Islet of Langerhans (tissue), 1 donor: ENCODE data around the gene PALLD.
"Not testable (repeated sequence)": the region's sequence is repeated elsewhere in the genome, so short reads cannot be mapped to it uniquely, and the experiment has no call there.

Experiments used
- FAIRE-seq: peaks from one replicate; lab custom pipeline; 2011; peaks lifted over from hg19 to GRCh38; lab: Jason Lieb, UNC

The PALLD gene

DNA sequence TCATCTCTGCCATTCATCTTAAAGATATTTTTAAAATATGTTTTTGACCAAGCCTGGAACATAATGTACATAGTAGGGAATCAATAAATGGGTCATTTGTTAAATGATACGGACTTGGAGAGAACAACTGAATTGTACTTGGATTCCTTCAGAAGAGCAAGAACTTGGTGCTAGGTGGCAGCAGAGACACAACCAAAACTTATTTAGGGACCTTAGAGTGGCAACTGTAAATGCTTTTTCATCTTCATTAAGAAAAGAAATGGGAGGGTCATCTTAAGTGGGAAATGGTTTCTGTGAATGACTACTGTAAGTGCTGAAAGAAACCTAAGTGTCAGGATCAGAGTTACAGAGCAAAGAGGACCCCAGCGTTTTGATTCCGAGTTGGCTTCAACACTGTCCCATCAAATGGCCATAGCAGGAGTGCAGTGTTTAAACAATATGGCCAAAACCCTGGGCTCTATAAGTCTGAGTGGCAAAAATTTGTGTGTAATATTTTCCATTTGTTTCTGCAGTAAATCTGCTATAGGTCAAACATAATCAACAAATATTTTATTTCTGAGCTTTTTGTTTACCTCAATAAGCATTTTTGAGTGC, 213.6 kb downstream of the PALLD start:
- peak; percentile 97 for FAIRE-seq

DNA sequence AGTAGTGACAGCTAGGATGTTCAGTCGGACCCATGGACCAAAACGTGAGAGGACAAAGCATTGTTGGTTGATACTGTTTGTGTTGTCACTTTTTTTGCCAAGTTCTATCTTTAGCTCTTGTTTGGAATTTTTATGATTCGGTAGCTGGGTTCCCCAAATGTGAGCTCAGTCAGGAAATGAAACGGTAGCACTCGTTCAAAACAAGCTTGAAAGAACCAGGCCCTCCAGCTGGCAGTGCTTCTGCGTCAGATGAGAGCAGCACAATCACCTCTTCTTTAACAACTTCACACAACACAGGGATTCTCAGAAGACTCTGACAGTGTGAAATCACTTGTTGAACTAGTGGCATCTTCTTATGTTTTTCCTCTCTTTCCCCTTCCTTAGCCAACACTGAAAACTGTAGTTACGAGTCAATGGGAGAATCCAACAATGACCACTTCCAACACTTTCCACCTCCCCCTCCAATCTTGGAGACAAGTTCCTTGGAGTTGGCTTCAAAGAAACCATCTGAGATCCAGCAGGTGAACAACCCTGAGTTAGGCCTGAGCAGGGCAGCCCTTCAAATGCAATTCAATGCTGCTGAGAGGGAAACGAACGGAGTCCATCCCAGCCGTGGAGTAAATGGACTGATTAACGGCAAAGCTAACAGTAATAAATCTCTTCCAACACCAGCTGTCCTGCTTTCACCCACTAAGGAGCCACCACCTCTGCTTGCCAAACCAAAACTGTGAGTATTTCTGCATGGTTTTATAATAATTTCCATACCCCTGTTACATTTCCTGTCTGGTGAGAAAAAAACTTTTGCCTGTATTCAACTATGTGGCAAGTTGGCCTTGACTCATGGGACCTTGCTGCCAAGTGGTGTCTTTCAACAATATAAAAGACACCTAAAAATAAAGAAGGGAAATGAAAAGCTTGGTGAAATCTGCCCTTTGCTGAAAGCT, 214.6 kb downstream of the PALLD start:
- FAIRE-seq, result no peak

GRCh38 chr4:168712316-168712890, 215.6 kb downstream of the PALLD start:
- no peak for FAIRE-seq

GRCh38 chr4:168713253-168713652, 216.4 kb downstream of the PALLD start:
- FAIRE-seq, result peak; percentile 70

GRCh38 chr4:168715896-168716295, 219.0 kb downstream of the PALLD start:
- no peak for FAIRE-seq

- FAIRE-seq, result no peak
These were observed 219.7 kb downstream of the PALLD start for GRCh38 chr4:168716406-168717129.

DNA sequence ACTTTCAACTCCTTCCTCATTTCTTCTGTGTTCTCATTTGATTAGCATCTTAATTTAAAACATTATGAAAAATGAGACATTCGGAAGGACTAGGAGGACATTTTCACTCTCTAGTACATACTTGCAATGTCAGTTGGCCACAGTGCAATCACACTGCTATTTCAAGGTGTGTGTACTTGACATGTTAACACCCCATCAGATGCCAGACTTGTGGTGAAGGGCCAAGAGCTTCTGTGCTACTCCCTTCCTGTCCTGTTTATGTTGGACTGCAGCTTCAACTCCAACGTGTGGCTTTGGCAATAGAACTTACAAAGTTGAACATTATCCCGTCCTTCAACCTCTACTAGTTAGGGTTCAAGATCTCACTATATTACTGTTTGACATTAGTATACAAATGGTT, 221.0 kb downstream of the PALLD start:
- no peak for FAIRE-seq

DNA sequence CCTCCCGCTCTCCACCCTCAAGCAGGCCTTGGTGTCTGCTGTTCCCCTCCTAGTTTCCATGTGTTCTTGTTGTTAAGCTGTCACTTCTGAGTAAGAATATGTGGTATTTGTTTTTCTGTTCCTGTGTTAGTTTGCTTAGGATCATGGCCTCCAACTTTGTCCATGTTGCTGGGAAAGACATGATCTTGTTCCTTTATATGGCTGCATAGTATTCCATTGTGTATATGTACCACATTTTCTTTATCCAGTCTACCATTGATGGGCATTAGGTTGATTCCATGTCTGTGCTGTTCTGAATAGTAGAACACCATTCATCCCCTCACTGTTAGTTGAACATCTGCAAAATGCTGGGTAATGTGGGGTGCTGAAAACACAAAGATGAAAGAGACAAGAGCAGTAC, 222.9 kb downstream of the PALLD start:
- no peak for FAIRE-seq

DNA sequence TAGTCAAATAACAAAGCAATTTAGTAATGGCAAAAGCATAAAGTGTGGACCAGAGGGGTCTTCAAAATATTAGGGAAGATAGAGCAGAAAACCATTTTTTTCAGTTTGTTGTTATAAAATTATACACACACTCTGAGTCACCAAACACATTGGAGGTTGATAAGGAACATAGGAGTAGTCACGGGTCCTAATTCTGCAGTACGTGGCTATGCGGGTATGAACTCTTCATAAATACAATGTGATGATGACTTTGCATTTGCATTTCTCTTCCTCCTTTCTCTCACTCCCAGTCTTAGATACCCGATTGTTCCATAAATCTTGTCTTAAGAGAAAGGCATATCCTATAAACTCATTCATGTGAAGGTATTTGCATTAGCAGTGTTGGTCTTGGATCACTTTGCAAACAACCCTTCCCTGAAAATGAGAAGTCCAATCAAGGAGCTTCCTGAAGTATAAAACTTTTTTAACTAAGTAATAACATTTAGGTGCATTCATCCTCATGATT, 223.6 kb downstream of the PALLD start:
- FAIRE-seq, result no peak

GRCh38 chr4:168722391-168722790, 225.5 kb downstream of the PALLD start:
- no peak for FAIRE-seq

DNA sequence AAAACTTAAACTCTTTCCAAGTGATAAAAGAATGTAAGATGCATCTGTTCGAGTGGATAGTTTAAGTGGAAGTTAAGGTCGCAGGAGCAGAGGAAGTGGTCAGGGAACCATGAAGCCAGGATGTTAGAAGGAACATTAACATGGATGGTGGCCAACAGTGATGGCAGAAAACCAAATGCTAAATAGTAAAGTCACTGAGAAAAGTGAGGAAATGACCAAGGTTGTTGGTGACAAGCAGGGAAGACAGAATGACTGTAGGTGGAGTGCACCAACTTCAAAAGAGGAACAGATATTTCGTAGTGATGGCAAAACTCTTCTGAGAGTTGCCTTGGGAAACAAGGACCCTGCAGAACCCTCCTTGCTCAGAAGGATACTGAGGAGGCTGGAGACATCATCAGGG, 226.2 kb downstream of the PALLD start:
- no peak for FAIRE-seq

DNA sequence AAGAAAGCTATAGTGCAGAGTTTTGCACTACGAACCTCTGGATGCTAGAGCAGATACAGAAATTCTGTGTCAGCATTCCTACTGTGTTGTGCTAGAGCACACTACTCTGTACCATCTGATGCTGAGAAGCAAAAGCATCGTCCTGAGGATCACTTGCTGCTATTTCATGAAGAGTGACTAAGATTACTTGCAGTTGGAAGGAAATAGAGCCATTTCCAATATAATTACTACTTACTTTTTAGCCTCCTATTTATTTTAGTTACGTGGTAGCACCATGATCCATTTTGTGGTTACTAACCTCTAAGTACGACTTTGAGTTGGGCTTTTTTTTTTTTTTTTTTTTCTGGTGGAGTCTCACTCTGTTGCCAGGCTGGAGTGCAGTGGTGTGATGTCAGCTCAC, 226.7 kb downstream of the PALLD start:
- no peak for FAIRE-seq

DNA sequence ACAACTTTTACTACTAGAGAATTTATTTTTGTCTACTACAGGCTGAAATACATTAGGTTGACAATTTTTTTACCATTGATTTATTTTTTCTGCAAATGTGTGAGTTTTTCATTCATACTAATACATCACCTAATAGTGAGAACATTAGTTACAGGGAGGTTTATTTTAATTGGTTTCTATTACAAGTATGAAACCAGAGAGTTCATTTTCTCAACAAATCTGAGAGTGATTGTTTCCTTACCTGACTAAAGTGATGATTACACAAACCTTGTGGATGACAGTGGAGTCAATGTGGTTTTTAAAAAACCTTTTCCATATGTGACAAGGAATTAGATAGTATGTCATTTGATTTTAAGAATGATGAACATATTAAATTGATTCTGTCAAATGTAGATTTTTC, 227.4 kb downstream of the PALLD start:
- no peak for FAIRE-seq

DNA sequence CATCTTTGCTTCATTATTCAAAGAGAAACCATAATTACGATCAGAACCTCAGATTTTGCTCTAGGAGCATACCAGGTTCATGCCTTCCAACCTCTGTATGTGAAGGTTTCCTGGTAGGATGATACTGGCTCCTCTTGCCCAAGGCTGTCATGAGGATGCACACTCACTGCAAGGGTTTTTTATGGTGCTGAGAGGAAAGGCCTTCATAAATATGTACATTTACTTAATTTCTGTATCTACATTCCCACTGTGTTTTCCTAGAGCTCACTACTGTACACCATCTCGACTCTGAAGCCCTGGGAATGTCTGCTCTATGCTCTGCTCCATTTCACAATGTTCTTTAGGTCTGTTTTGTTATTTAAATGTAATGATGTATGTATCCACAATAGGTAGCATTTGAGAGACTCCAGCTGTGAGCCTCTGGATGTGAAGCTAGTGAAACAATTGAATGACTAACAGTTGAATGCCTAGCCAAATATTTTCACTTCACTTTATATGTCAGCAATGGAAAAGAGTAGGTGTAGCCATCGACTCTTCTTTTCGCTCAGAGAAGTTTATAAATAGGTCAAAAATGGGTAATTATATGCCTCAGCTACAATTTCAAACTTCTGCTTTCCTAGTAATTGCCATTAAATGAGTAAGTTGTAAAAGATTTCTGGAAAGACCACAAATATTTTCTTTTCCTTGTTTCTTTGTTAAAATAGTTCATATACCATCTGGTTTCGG, 228.0 kb downstream of the PALLD start:
- no peak for FAIRE-seq

GRCh38 chr4:168725930-168726329, 229.1 kb downstream of the PALLD start:
- no peak for FAIRE-seq

GRCh38 chr4:168727181-168727580, 230.3 kb downstream of the PALLD start:
- not testable (repeated sequence) for FAIRE-seq

GRCh38 chr4:168731006-168731636, 234.3 kb downstream of the PALLD start:
- no peak for FAIRE-seq

- FAIRE-seq, result no peak
These were observed 235.0 kb downstream of the PALLD start for GRCh38 chr4:168731706-168732414.

GRCh38 chr4:168732714-168733113, 235.9 kb downstream of the PALLD start:
- peak; percentile 91 for FAIRE-seq
